WTC11 (cell line): ENCODE measurements around the gene BMP4.

Source experiments
- ATF2 ChIP-seq: sonication (generic); formaldehyde crosslinking; IDR thresholded peaks from 2 replicates; pipeline ENCODE4 v1.8.1; 2022; ENCODE audit warnings: low read depth, missing genetic modification reagents, borderline replicate concordance
- ATF3 ChIP-seq: sonication (generic); formaldehyde crosslinking; conservative IDR thresholded peaks from 2 replicates; pipeline ENCODE4 v1.8.1; 2022; ENCODE audit warnings: mild to moderate bottlenecking, missing genetic modification reagents
- CREB1 ChIP-seq: sonication (generic); formaldehyde crosslinking; IDR thresholded peaks from 2 replicates; pipeline ENCODE4 v1.8.0; 2023; ENCODE audit warnings: mild to moderate bottlenecking, missing genetic modification reagents
- ELF4 ChIP-seq: sonication (generic); formaldehyde crosslinking; IDR thresholded peaks from 2 replicates; pipeline ENCODE4 v1.8.1; 2022; ENCODE audit warnings: low read depth, mild to moderate bottlenecking, moderate library complexity, missing genetic modification reagents
- ESRRA ChIP-seq: sonication (generic); formaldehyde crosslinking; IDR thresholded peaks from 2 replicates; pipeline ENCODE4 v1.8.1; 2022; ENCODE audit warnings: mild to moderate bottlenecking, missing genetic modification reagents, borderline replicate concordance
- FOXK1 ChIP-seq: sonication (generic); formaldehyde crosslinking; IDR thresholded peaks from 2 replicates; pipeline ENCODE4 v1.8.0; 2022; ENCODE audit warnings: mild to moderate bottlenecking, moderate library complexity, missing genetic modification reagents
- IRF2 ChIP-seq: sonication (generic); formaldehyde crosslinking; IDR thresholded peaks from 2 replicates; pipeline ENCODE4 v1.8.0; 2022; ENCODE audit warnings: low read depth, missing genetic modification reagents, borderline replicate concordance
- RELA ChIP-seq: sonication (generic); formaldehyde crosslinking; IDR thresholded peaks from 2 replicates; pipeline ENCODE4 v1.8.1; 2022; ENCODE audit warnings: missing genetic modification reagents, mild to moderate bottlenecking, borderline replicate concordance
- TEAD4 ChIP-seq: sonication (generic); formaldehyde crosslinking; IDR thresholded peaks from 2 replicates; pipeline ENCODE4 v1.8.0; 2022; ENCODE audit warnings: mild to moderate bottlenecking, missing genetic modification reagents
- ZNF121 ChIP-seq: sonication (generic); formaldehyde crosslinking; IDR thresholded peaks from 2 replicates; pipeline ENCODE4 v1.8.0; 2023; ENCODE audit warnings: missing genetic modification reagents
- ZNF263 ChIP-seq: sonication (generic); formaldehyde crosslinking; IDR thresholded peaks from 2 replicates; pipeline ENCODE4 v1.8.1; 2022; ENCODE audit warnings: low read depth, mild to moderate bottlenecking, moderate library complexity, missing genetic modification reagents
- TF ChIP-seq, protein P1 (sequence below): fragments of 200-600 bp; IDR thresholded peaks from 2 replicates; pipeline ENCODE4 v1.8.0; 2022; ENCODE audit warnings: antibody characterized with exemption
- TF ChIP-seq, protein P2 (sequence below): sonication (generic); formaldehyde crosslinking; IDR thresholded peaks from 2 replicates; pipeline ENCODE4 v1.8.0; 2022; ENCODE audit warnings: missing genetic modification reagents

GRCh38 chr14:53902307-53902706, 54.3 kb downstream of the BMP4 start:
- no peak for TF ChIP-seq TEAD4 (CRISPR knock-in tag)
- TF ChIP-seq, protein P1, sequence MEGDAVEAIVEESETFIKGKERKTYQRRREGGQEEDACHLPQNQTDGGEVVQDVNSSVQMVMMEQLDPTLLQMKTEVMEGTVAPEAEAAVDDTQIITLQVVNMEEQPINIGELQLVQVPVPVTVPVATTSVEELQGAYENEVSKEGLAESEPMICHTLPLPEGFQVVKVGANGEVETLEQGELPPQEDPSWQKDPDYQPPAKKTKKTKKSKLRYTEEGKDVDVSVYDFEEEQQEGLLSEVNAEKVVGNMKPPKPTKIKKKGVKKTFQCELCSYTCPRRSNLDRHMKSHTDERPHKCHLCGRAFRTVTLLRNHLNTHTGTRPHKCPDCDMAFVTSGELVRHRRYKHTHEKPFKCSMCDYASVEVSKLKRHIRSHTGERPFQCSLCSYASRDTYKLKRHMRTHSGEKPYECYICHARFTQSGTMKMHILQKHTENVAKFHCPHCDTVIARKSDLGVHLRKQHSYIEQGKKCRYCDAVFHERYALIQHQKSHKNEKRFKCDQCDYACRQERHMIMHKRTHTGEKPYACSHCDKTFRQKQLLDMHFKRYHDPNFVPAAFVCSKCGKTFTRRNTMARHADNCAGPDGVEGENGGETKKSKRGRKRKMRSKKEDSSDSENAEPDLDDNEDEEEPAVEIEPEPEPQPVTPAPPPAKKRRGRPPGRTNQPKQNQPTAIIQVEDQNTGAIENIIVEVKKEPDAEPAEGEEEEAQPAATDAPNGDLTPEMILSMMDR, result no peak
- TF ChIP-seq FOXK1 (CRISPR knock-in tag), result no peak
- no peak for TF ChIP-seq ATF3 (CRISPR knock-in tag)
- TF ChIP-seq ATF2 (CRISPR knock-in tag), result no peak
- no peak for TF ChIP-seq CREB1
- no peak for TF ChIP-seq ESRRA (CRISPR knock-in tag)
- TF ChIP-seq, protein P2, sequence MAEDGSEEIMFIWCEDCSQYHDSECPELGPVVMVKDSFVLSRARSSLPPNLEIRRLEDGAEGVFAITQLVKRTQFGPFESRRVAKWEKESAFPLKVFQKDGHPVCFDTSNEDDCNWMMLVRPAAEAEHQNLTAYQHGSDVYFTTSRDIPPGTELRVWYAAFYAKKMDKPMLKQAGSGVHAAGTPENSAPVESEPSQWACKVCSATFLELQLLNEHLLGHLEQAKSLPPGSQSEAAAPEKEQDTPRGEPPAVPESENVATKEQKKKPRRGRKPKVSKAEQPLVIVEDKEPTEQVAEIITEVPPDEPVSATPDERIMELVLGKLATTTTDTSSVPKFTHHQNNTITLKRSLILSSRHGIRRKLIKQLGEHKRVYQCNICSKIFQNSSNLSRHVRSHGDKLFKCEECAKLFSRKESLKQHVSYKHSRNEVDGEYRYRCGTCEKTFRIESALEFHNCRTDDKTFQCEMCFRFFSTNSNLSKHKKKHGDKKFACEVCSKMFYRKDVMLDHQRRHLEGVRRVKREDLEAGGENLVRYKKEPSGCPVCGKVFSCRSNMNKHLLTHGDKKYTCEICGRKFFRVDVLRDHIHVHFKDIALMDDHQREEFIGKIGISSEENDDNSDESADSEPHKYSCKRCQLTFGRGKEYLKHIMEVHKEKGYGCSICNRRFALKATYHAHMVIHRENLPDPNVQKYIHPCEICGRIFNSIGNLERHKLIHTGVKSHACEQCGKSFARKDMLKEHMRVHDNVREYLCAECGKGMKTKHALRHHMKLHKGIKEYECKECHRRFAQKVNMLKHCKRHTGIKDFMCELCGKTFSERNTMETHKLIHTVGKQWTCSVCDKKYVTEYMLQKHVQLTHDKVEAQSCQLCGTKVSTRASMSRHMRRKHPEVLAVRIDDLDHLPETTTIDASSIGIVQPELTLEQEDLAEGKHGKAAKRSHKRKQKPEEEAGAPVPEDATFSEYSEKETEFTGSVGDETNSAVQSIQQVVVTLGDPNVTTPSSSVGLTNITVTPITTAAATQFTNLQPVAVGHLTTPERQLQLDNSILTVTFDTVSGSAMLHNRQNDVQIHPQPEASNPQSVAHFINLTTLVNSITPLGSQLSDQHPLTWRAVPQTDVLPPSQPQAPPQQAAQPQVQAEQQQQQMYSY, result no peak
- no peak for TF ChIP-seq IRF2 (CRISPR knock-in tag)
- no peak for TF ChIP-seq ZNF263
- no peak for TF ChIP-seq RELA
- no peak for TF ChIP-seq ELF4 (CRISPR knock-in tag)
- TF ChIP-seq ZNF121, result no peak
